ENCODE data around the gene MEX3A.

DNA sequence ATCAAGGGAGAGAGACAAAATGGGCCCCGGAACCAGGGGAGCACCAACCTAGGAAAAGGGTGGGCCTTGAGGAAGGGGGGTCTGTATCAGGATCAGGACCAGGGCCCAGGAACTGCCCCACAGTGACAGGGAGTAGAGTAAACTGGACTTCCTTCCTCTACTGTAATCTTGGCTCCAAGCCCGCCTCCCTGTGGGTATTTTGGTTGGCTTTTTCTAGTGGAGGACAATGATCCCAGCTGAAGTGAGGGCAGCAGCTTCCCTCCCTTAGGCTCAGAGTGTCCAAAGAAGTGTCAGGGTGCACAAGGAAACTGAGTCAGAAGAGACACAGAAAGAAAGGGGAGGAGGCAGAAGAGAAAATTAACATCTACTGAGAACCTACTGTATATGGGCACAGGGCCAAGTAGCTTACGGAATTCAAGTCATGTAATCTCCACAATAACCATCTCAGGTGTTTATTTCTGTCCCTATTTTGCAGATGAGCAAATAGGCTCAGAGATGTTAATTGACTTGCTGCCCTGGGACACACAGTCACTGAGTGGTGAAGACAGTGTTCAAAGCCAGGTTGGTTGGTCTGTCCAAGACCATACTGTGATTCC is 33.5 kb downstream of the MEX3A start:
- TF ChIP-seq, protein P1, sequence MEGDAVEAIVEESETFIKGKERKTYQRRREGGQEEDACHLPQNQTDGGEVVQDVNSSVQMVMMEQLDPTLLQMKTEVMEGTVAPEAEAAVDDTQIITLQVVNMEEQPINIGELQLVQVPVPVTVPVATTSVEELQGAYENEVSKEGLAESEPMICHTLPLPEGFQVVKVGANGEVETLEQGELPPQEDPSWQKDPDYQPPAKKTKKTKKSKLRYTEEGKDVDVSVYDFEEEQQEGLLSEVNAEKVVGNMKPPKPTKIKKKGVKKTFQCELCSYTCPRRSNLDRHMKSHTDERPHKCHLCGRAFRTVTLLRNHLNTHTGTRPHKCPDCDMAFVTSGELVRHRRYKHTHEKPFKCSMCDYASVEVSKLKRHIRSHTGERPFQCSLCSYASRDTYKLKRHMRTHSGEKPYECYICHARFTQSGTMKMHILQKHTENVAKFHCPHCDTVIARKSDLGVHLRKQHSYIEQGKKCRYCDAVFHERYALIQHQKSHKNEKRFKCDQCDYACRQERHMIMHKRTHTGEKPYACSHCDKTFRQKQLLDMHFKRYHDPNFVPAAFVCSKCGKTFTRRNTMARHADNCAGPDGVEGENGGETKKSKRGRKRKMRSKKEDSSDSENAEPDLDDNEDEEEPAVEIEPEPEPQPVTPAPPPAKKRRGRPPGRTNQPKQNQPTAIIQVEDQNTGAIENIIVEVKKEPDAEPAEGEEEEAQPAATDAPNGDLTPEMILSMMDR (conservative IDR thresholded peaks at IDR 0.05; ENCODE audit: low read length): no peak
- TF ChIP-seq EZH2phosphoT487 (IDR thresholded peaks at IDR 0.05; ENCODE audit: borderline replicate concordance, low read depth, low read length): no peak

Measured in OCI-LY7 (cell line).